Measurements from ENCODE around the gene NPHS1.
"Not testable (repeated sequence)": the region's sequence is repeated elsewhere in the genome, so short reads cannot be mapped to it uniquely, and the experiment has no call there.

The NPHS1 gene

DNA sequence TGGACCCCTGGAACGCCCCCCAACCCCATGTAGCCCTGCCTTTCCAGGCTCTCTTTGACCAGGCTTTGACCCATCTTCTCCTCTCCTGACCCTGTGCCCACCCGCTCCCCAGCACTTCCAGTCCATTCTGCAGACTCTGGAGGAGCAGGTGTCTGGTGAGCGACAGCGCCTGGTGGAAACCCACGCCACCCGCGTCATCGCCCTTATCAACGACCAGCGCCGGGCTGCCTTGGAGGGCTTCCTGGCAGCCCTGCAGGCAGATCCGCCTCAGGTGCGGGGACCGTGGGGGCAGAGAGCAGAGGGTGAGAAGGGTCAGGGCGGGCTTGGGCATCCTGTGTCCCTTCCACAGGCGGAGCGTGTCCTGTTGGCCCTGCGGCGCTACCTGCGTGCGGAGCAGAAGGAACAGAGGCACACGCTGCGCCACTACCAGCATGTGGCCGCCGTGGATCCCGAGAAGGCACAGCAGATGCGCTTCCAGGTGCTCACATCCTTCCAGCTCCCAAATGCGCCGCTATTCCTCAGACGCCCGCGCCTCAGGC lies 22.2 kb upstream of the NPHS1 start:
- DNase-seq (ENCODE audit: low read depth), result no peak

DNA sequence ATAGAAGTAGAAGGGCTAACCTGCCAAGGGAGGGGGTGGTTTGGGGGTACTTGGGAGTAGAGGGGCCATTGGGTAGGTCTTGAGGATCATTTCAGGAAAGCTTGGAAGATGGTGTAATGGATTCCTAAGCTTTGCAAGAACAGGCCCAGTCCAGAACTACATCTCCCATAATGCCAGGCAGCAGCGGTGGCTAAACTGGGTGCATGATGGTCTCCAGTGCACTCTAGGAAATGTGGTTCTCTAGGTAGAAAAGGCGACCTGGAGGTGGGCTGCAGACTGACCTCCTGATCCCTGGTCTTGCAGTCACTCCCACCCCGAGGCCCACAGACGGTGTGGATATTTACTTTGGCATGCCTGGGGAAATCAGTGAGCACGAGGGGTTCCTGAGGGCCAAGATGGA lies 19.9 kb upstream of the NPHS1 start:
- DNase-seq (ENCODE audit: low read depth), result no peak

DNA sequence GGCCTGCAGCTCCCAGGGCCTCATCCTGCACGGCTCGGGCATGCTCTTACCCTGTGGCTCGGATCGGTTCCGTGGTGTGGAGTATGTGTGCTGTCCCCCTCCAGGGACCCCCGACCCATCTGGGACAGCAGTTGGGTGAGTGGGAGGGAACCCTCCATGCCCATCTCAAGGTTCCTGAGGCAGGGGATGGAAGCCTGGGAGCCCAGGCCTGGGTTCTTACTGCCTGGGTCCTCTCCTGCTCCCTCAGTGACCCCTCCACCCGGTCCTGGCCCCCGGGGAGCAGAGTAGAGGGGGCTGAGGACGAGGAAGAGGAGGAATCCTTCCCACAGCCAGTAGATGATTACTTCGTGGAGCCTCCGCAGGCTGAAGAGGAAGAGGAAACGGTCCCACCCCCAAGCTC lies 19.3 kb upstream of the NPHS1 start:
- no peak for DNase-seq (ENCODE audit: low read depth)

DNA sequence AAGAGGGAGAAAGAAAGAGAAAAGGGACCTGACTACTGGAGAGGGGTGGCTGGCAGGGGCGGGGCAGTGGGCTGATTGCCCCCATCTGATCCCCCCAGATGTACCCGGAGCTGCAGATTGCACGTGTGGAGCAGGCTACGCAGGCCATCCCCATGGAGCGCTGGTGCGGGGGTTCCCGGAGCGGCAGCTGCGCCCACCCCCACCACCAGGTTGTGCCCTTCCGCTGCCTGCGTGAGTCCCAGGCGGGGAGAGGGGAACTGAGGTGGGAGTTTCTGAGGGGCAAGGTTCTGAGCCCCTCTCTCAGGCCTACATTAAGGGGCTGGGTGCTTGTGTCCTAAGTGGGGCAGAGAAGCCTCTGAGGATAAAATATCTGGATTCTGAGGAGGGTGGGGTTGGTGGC lies 18.5 kb upstream of the NPHS1 start:
- DNase-seq (ENCODE audit: low read depth), result no peak

DNA sequence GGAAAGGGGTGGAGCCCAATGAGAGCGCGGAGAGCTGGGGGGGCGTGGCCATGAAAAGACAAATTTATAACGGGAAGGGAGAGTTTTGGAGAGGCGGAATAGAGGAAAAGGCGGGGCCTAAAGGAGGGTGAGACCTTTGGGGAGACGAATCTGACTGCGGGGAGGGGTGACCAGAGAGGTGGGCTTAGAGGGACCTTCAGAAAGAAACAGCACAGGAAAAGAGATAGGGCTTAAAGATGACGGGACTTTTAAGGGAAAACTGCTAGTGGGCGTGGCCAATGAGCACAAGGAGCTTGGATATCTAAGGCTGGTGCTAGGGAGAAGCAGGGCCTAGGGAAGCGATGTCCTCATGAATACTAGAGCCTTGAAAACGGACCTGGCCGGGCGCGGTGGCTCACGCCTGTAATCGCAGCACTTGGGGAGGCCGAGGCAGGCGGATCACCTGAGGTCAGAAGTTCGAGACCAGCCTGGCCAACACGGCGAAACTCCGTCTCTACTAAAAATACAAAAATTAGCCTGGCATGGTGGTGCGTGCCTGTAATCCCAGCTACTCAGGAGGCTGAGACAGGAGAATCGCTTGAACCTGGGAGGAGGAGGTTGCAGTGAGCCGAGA lies 17.9 kb upstream of the NPHS1 start:
- not testable (repeated sequence) for DNase-seq (ENCODE audit: low read depth)

DNA sequence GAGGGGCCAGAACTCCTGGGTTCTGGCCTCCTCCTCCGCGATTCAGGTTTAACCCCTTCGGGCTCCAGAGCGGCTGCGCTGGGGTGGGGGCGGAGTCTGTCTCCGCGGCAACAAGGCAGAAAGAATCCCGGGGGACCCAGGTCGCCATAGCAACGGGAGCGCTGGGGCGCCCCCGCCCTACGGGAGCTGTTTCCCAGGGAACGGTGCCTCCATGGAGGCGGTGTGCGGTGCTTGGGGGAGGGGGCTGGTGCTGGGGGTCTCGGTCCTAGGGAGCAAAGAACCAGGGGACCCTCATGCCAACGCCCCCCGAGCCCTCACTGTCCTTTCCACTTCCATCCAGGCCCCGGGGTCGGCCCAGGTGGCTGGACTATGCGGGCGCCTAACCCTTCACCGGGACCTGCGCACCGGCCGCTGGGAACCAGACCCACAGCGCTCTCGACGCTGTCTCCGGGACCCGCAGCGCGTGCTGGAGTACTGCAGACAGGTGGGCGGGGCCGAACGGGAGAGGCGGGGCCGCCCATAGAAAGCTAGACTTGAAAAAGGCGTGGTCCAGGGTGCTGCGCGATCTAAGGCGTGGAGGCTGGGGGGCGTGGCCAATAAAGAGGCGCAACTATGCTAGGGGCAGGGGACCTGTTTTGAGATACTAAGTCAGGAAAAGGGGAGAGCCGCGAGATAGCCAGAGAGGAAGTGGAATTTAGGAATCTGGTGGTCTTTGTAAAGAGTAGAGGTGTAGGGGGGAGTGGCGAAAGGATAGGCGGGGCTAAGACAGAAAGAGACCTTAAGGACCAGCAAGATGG lies 17.2 kb upstream of the NPHS1 start:
- peak; percentile 72 for DNase-seq (ENCODE audit: low read depth)

DNA sequence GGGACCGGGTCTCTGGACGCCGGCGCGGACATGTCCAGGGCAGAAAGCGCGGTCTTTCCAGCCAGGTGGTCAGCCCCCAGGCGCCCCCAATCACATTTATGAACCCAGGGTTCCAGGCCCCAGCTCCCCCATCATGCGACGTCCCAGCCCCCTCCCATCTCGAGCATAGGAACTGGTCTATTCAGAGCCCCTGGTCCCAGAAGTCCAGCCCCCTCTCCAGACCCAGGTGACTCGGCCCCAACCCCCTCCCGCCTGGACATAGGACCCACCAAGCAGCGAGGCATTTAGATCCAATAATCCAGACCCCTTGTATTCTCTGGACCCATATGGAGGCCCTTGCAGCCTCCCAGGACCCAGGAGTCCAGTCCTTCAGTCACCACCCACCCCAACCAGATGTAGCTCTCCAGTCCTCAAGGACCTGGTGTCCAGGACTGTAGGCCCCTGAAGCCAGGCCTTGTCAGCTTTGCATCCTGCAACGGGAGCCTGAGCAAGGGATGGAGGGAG lies 16.6 kb upstream of the NPHS1 start:
- no peak for DNase-seq (ENCODE audit: low read depth)

DNA sequence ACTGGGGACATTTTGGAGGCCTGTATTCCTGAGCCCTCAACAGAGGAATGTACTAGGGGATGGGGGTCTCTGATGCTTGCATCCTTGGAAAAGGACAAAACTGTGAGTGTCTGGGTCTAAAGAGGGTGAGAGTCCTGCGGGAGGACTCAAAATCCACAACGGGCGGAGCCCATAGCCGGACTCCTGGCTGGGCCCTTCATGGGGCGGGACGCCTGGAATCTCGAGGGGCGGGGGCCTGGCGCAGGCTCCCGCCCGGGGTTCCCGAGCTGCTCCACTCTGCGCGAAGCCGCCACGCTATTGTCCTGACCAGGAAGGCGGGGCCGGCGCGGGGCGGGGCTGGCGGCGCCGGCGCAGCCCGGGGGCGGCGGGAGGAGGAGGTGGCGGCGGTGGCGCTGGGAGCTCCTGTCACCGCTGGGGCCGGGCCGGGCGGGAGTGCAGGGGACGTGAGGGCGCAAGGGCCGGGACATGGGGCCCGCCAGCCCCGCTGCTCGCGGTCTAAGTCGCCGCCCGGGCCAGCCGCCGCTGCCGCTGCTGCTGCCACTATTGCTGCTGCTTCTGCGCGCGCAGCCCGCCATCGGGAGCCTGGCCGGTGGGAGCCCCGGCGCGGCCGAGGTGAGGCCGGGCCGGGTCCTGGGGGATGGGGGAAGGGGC lies 16.0 kb upstream of the NPHS1 start, which contains the start of gene APLP1:
Gene APLP1 (plus strand): TSS at position 403 of the 651 bp plus-strand sequence. CDS start 63 bp downstream, at position 466.
- DNase-seq (ENCODE audit: low read depth), result peak; percentile 37

DNA sequence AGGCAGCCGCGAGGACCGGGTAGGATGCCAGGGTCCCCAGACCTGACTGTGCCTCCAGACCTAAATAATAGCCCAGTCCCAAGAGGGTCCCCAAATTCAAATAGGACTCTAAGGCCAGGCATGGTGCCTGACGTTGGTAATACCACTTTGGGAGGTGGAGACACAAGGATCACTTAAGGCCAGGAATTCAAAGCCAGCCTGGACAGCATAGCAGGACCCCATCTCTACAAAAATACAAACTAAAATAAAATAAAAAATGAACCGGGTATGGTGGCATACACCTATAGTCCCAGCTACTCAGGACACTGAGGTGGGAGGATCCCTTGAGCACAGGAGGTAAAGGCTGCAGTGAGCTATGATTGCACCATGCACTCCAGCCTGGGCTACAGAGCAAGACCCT lies 10.7 kb upstream of the NPHS1 start:
- DNase-seq (ENCODE audit: low read depth), result no peak

DNA sequence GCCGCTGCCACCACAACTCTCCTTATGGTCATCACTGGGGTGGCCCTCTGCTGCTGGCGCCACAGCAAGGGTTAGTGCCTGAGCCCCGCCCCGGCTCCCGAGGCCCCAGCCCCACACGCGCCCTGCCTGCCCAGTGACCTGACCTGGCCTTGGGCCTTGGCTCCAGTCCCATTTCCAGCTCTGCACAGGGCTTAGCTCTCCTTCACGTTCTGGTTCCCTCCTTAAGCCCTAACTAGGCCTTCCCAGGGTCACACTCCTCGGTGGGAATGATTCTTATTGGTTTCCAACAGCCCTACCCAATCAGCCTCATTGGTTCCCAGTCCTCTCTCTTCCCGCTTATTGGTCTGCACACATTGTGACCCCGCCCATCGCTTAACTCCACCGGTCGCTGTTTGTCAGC lies 10.2 kb upstream of the NPHS1 start:
- no peak for DNase-seq (ENCODE audit: low read depth)

DNA sequence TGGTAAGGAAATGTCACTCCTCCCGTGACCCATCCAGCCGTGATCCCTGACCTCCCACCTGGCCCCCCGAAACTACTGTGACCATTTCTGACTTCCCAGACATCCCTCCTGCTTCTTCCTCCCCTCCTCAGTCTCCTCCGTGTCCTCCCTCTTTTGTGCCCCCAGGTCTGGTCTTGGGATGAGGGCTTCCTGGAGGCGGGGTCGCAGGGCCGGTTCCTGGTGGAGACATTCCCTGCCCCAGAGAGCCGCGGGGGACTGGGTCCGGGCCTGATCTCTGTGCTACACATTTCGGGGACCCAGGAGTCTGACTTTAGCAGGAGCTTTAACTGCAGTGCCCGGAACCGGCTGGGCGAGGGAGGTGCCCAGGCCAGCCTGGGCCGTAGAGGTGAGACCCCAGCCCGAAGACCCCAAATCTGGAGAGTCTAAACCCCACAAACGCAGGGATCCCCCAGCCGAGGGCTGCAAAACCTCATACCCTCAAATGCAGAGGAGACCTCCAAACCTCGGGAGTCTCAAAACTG lies 9.4 kb upstream of the NPHS1 start:
- DNase-seq (ENCODE audit: low read depth), result no peak

DNA sequence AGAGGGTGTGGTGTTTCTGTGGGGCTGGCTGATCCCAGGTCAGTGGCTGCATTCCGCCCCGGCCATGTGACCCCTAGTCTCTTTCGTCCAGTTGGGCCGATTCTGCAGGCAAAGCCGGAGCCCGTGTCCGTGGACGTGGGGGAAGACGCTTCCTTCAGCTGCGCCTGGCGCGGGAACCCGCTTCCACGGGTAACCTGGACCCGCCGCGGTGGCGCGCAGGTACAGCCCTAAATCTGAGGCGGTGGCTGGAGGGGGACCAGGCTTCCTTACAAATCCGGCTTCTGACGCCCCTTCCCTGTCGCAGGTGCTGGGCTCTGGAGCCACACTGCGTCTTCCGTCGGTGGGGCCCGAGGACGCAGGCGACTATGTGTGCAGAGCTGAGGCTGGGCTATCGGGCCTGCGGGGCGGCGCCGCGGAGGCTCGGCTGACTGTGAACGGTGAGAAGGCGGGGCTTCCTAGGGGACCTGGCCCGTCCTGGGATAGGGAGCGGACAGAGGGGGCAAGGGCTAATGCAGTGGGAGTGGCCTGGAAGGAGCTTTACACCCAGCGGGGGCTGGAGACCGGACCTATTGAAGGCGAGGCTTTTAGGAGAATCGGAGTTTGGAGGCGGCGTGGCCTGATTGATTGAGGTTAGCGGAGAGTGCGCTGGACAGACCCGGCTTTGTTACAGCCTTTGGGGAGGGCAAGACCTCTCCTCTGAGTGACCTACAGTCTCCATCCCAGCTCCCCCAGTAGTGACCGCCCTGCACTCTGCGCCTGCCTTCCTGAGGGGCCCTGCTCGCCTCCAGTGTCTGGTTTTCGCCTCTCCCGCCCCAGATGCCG lies 8.7 kb upstream of the NPHS1 start:
- DNase-seq (ENCODE audit: low read depth), result no peak

DNA sequence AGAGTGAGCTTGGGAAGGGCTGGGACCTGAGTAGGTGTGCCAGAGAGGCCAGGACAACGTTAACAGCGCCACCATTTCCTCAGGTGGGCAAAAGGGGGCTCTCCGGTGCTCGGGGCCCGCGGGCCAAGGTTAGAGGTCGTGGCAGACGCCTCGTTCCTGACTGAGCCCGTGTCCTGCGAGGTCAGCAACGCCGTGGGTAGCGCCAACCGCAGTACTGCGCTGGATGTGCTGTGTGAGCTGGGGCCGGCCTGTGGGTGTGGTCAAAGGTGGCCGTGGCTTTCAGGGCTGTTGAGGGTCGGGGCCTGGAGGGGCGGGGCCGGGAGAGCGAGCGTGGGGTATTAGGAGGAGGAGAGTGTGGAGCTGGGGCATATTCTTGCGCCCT lies 8.1 kb upstream of the NPHS1 start:
- no peak for DNase-seq (ENCODE audit: low read depth)

DNA sequence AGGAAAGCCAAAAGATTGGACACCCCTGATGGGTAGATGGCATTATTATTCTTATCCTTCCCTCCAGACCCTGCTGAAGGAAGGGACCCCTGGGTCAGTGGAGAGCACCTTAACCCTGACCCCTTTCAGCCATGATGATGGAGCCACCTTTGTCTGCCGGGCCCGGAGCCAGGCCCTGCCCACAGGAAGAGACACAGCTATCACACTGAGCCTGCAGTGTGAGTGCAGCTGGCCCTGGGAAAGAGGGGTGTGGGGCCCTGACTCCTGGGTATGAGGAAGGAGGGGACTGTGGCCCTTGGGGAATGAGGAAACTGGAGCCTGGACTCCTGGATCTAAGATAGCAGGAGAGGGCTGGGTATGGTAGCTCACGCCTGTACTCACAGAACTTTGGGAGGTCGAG lies 7.1 kb upstream of the NPHS1 start:
- DNase-seq (ENCODE audit: low read depth), result no peak

DNA sequence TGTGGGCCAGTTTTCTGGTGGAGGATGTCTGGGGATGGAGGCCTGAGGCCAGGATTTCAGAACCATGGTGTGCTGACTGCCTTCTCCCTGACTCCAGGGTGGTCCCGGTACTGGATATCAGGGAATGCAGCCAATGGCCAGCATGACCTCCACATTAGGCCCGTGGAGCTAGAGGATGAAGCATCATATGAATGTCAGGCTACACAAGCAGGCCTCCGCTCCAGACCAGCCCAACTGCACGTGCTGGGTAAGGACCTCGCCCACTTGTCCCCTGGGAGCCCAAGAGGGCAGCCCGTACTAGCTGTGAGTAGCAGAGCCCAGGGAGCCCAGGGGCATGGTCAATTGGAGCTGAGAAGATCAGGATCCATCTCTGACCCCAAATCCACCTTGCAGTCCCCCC lies 6.0 kb upstream of the NPHS1 start:
- DNase-seq (ENCODE audit: low read depth), result no peak

DNA sequence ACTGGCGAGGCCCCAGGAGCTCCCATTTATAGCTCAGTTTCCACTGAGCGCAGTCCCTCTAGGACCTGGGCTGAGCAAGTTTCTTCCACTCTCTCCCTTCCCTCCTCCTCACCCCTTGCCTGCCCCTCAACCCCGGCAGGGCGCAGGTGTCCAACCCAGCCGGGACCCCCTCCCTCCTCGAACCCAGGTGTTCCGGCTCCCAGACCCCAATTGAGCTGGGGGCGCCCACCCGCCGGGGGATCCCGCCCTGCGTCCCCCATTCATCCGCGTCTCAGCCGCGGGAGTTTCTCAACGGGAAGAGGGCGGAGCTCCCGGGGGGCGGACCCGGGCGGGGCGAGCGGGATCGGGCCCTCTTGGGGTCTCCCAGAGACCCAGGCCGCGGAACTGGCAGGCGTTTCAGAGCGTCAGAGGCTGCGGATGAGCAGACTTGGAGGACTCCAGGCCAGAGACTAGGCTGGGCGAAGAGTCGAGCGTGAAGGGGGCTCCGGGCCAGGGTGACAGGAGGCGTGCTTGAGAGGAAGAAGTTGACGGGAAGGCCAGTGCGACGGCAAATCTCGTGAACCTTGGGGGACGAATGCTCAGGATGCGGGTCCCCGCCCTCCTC lies 4.3 kb upstream of the NPHS1 start, which contains the start of gene KIRREL2:
Gene KIRREL2 (plus strand): TSS at position 366 of the 604 bp plus-strand sequence. CDS start 209 bp downstream, at position 575.
- no peak for DNase-seq (ENCODE audit: low read depth)

DNA sequence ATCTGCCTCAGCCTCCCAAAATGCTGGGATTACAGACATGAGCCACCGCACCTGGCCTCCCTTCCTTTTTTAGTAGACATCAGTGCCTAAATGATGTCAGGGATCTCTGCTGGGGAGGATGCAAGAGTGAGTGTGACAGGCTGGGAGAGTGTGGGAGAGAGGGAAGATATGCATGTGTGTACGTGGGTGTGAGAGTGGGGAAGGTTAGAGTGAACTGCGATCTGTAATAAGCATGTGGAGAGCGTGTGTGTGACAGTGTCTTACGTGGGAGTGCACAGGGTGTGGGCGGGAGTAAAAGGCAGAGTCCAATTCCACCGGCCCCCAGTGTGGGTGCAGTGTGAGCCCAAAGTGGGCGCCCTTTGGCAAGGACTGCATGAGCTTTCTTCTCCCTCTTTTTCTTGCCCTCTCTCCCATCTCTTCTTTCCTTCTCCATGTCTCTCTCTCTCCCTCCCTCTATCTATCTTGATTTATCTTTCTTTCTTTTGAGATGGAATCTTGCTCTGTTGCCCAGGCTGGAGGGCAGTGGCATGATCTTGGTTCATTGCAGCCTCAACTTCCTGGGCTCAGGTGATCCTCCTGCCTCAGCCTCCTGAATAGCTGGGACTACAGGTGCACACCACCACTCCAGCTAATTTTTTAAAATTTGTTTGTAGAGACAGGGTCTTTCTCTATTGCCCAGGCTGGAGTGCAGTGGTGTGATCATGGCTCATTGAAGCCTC lies 893 bp upstream of the NPHS1 start:
- no peak for DNase-seq (ENCODE audit: low read depth)

DNA sequence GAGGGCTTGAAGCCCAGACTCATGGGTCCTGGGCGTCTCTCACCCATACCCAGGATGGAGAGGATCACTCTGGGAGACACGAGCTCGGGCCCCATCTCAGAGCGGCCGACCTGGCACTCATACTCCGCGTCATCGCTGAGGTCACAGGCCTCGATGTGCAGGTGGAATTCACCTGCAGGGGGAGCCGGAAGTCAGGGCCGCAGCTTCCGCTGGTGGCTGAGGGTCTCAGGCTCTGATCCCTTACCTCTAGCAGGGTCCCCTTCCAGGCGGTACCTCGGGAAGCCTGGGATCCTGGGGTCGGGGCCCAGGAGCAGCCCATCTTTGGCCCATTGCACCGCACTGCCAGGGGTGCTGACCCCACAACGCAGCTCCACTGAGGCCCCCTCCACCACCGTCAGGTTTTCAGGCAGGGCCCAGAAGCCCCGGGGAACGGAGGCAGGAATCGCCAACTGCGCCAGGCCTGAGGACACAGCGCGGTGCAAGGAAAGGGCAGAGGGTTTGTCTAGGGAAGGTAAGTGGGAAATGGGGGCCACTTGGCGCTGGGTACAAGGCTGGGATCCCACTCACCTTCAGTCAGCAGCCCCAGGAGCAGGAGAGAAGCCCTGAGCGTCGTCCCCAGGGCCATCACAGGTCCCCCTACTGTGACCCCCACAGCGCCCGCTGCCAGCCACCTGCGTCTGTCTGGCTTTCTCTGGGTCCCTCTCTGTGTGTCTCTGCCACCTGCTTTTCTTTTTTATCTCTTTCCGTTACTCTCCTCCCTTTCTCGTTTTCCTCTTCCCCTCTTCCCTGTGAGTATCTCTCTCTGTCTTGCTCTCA lies 883 bp downstream of the NPHS1 start:
- no peak for DNase-seq (ENCODE audit: low read depth)

DNA sequence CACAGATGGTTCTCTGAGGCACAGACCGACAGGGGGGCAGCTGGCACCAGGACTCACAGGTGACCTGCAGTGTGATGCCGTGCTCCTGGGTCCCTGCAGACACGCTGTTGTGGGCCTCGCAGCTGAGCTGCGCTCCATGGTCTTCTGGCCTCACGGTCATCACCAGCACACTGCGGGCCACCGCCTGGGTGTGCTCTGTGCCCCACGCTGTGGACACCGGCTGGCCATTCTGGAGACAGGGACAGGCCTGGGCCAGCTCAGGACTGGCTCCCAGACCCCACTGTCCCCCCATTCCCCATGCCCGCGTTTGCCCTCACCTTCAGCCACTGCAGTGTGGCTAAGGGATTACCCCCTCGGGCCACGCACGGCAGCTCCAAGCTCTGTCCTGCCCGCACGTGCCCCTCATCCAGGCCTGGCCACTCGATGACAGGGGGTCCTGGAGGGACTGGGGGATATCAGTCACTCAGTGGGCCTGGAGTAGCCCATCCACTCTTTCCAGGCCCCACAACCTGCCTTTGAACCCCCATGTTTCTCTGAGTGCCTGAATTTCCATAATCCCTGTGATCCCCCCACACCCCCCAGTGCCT lies 3.3 kb downstream of the NPHS1 start:
- DNase-seq (ENCODE audit: low read depth), result no peak

Data from T follicular helper cell (primary cell).